ENCODE data around the gene KDM2A.

KDM2A gene

GRCh38 chr11:67237574-67237973 is 118.5 kb downstream of the KDM2A start:
- TF ChIP-seq, protein P1, sequence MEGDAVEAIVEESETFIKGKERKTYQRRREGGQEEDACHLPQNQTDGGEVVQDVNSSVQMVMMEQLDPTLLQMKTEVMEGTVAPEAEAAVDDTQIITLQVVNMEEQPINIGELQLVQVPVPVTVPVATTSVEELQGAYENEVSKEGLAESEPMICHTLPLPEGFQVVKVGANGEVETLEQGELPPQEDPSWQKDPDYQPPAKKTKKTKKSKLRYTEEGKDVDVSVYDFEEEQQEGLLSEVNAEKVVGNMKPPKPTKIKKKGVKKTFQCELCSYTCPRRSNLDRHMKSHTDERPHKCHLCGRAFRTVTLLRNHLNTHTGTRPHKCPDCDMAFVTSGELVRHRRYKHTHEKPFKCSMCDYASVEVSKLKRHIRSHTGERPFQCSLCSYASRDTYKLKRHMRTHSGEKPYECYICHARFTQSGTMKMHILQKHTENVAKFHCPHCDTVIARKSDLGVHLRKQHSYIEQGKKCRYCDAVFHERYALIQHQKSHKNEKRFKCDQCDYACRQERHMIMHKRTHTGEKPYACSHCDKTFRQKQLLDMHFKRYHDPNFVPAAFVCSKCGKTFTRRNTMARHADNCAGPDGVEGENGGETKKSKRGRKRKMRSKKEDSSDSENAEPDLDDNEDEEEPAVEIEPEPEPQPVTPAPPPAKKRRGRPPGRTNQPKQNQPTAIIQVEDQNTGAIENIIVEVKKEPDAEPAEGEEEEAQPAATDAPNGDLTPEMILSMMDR (IDR thresholded peaks at IDR 0.05; ENCODE audit: borderline replicate concordance, insufficient read depth, low read depth, low read length) = no peak
- H3K4me3 ChIP-seq (ENCODE audit: low read depth, low read length) = no peak overlapping the region

- peak overlapping the region; percentile 78 for H3K4me3 ChIP-seq (ENCODE audit: low read depth, low read length)
- TF ChIP-seq, protein P1 (IDR thresholded peaks at IDR 0.05; ENCODE audit: borderline replicate concordance, insufficient read depth, low read depth, low read length) = no peak
These were observed 120.1 kb downstream of the KDM2A start for GRCh38 chr11:67238894-67239782.

DNA sequence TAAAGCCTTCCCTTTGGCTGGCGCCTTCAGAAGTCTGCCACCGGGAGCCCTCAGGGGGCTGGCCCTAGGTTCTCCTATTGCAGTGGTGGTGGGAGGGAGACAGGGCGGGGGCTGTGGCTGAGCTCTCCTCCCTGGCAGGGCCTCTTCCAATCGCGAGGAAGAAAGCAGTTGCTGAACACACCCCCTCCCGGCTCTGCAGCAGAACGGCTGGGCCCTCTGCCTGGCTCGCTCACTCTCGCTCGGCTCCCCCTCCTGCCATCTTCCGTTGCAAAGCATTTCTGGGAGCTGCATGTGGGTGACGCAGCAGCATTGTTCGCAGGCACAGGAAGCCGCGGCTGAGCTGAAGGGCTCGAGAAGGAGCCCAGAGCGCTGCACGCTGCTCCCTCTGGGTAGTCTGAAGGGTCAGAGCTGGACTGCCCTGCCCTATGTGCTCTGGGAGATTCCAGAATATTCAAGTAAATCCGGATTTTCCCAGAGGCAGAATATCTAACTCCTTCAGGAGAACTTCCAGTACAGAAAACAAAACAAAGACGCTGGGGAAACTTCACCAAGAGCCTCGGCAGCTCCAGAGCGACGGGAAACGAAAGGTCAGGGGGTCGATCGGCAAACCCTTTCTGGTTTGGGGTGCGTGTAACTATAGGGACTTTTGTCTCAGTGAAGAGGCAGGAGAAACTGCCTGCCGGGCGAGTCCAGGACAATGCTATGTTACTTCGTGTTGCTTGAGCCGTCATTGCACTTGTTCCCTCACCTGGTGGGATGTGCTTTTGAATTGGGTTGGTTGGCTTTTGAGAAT is 120.9 kb downstream of the KDM2A start:
- peak overlapping the region; percentile 78 for H3K4me3 ChIP-seq (ENCODE audit: low read depth, low read length)
- TF ChIP-seq, protein P1 (IDR thresholded peaks at IDR 0.05; ENCODE audit: borderline replicate concordance, insufficient read depth, low read depth, low read length) = no peak

DNA sequence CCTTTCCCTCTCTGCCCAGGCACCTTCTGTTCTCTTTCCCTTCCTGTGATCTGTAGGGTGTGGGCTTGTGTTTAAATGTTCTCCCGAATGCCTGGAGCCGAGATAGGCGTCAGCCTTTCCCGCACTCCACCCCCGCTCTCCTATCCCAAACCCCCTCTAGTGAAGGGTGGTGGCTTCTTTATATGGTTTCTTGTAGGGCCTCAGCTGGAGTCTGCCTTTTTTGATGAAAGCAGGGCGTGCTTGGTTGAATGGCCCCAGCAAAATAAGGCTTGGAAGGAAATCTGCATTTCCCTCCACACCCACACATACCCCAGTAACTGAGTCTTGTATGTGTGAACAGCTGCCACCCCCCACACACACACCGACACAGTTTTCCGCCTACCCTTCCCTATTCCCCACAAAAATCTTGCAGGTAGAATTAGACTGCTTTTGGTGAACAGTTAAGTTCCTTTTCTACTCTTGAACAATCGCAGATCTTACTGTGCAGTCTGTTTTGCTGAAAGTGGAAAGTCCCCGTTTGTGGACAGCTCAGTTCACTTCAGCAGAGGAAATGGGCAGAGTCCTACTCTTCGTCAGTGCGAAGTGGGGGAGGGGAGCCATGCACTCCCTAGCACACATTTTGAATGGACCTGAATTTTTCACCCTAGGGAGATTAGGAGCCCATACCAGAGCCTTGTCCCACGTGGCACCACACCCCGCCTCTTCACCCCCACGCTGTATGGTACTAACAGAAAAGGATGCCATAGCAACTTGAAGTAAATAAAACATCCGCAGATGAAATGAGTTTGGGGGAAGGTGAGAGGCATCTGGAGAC is 121.7 kb downstream of the KDM2A start:
- TF ChIP-seq, protein P1 (IDR thresholded peaks at IDR 0.05; ENCODE audit: borderline replicate concordance, insufficient read depth, low read depth, low read length) = no peak
- H3K4me3 ChIP-seq (ENCODE audit: low read depth, low read length) = peak overlapping the region; percentile 78

DNA sequence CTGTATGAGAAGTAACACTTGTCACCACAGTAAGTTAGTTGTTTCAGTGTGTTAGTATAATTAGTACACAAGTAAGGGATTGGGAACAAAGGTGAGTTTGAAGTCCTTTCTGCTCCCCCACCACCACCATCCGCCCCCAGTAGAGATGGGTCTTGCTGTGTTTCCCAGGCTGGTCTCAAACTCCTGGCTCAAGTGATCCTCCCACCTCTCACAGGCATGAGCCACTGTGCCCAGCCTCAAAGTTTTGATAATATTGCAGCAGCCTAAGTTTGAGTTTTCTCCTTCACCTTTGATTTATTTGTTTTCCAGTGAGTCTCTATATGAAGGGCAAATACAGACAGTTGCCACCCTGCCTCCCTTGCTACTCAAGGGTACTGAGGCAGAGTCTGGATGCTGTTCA is 123.5 kb downstream of the KDM2A start:
- TF ChIP-seq, protein P1 (IDR thresholded peaks at IDR 0.05; ENCODE audit: borderline replicate concordance, insufficient read depth, low read depth, low read length) = no peak
- no peak overlapping the region for H3K4me3 ChIP-seq (ENCODE audit: low read depth, low read length)

DNA sequence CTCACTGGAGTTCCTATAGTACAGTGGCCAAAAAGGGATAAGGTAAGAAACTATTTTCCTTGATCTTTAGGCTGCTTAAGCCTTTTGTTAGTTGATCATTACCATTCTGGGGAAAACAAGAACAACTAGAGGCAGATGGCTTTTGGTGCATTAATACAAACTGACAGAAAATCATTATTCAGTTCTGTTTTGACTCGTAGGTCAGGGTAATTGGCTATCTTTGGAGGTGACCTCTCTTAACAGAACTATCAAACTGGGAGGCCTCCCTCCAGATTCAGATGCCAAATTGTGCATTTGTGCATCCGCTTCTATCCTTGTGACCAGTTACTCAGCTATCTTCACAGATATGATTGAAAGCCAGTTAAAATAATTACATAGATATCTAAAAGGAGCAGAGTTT is 124.0 kb downstream of the KDM2A start:
- H3K4me3 ChIP-seq (ENCODE audit: low read depth, low read length) = no peak overlapping the region
- TF ChIP-seq, protein P1 (IDR thresholded peaks at IDR 0.05; ENCODE audit: borderline replicate concordance, insufficient read depth, low read depth, low read length) = no peak

Measured in GM12875 (cell line).